Islet of Langerhans (tissue), 1 donor: ENCODE measurements around the gene AP1G2.
"Not testable (repeated sequence)": the region's sequence is repeated elsewhere in the genome, so short reads cannot be mapped to it uniquely, and the experiment has no call there.

ENCODE experiments used
- FAIRE-seq: peaks from one replicate; lab custom pipeline; 2011; peaks lifted over from hg19 to GRCh38; lab: Jason Lieb, UNC

AP1G2 gene

GRCh38 chr14:23594191-23594590 is 26.6 kb upstream of the AP1G2 start:
- FAIRE-seq: not testable (repeated sequence)

- FAIRE-seq: no peak
Measured at GRCh38 chr14:23590198-23590597, 22.6 kb upstream of the AP1G2 start.

- no peak for FAIRE-seq
Measured at GRCh38 chr14:23589606-23590005, 22.0 kb upstream of the AP1G2 start.

DNA sequence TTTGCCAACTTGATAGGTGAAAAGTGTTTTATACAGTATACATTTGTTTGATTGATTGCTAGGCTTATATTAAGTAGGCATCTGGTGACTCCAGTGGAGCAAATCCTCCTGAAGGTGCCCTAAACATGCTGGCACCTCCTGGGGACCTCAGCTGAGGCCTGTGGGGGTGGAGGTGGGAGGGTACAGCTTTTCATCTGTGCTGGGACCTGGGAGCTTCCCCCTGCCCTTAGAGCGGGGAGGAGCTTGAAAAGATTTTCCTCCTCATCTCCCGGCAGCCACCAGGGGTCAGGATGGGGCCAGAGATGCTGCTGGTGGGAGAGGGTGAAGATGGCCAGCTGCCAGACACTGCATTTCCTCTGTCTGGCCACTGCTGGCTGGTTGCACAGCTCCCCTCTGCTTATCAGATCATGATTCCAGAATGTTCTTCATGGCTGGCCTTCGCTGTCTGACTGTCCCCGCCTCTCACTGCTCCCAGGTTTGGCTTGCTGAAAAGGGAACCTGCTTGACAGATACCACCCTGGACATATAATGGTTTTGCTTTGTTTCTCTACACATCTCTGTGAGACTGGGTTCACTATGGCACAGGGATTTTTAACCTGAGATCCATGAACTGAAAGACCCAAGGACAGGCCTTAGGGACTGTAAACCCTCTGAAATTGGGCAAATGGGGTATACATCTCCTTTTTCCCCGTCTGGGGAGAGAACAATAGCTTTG is 21.4 kb upstream of the AP1G2 start:
- no peak for FAIRE-seq

GRCh38 chr14:23584527-23585203 is 17.1 kb upstream of the AP1G2 start:
- FAIRE-seq: not testable (repeated sequence)

GRCh38 chr14:23583761-23584526 is 16.4 kb upstream of the AP1G2 start:
- FAIRE-seq: not testable (repeated sequence)

DNA sequence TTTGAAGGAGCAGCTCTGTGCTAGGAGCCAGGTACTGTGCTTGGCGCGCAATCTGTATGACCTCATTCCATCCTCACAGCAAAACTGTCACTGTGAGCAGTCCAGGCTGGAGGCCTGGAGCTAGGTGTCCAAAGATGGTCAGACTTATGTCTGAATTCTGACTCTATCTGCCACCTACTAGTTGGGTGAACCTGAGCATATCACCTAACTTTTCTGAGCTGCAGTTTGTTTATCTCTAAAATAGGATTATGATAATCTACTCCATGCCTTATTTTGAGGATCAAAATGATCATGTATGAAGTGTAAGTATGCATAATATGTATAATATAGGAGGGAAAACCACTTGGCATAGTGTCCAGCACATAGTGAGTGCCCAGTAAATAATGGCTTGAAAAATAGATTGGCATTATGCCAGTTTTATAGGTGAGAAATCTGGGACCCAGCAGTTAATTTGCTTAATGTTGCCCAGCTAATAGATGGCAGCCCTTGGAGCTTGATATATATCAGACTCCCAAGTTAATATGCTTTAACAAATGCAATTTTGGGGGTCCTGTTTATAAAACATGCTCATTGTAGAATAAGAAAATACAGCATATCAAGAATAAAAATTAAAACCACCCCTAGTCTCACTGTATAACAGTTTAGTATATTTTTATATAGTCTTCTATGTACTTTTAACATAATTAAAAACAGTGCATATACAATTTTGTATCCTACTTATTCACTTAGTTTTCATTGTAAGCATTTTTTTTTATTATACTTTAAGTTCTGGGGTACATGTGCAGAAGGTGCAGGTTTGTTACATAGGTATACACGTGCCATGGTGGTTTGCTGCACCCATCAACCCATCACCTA is 15.5 kb upstream of the AP1G2 start:
- FAIRE-seq: no peak

DNA sequence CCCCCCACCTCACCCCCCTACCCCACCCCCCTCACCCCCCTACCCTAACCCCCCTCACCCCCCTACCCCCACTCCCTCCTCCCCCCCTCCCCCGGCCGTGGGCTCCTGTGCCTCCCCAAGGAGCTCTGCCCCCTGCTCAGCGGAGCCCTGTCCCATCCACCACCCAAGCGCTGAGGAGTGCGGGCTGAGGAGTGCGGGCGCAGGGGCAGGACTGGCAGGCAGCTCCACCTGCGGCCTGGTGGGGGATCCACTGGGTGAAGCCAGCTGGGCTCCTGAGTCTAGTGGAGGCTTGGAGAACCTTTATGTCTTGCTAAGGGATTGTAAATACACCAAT is 13.3 kb upstream of the AP1G2 start:
- no peak for FAIRE-seq

GRCh38 chr14:23580152-23580926 is 12.7 kb upstream of the AP1G2 start:
- FAIRE-seq: no peak

- FAIRE-seq: no peak
Measured at GRCh38 chr14:23579739-23580138, 12.1 kb upstream of the AP1G2 start.

- FAIRE-seq: no peak
Measured at GRCh38 chr14:23579311-23579630, 11.7 kb upstream of the AP1G2 start.

- FAIRE-seq: no peak
Measured at GRCh38 chr14:23578560-23579310, 11.1 kb upstream of the AP1G2 start, which contains the start of gene JPH4. JPH4 (minus strand) TSS chr14:23578790; CDS start chr14:23577453, 1,337 bp downstream.

- FAIRE-seq: no peak
Measured at GRCh38 chr14:23577710-23578392, 10.3 kb upstream of the AP1G2 start.

DNA sequence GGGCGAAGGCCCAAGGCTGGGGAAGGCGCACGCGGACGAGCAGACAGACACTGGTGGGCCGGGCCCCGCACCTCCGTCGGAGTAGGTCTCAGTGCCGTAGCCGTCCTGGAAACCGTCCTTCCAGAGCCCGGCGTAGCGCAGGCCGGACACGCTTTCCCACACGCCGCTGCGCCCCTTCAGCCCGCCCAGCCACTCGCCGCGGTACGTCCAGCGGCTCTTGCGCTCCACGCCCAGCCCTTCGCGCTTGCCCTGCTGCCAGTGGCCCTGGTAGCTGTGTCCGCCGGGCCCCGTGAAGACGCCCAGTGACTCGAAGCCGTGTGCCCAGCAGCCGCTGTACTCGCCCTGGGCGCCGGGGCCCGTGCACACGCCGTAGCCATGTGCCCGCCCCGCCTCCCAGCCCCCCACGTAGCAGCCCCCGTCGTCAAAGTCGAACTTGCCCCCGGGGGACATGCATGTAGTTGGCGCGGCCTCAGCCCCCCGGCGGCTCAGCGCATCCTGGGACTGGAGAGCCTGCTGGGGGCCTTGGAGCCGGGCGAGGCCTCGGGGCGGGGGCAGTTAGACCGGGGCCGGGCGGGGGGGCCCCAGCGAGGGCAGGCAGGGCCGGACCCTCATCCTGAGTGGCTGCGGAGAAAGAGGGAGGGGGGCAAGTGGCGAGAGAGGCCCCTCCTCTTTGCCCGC is 9.6 kb upstream of the AP1G2 start:
- FAIRE-seq: no peak

DNA sequence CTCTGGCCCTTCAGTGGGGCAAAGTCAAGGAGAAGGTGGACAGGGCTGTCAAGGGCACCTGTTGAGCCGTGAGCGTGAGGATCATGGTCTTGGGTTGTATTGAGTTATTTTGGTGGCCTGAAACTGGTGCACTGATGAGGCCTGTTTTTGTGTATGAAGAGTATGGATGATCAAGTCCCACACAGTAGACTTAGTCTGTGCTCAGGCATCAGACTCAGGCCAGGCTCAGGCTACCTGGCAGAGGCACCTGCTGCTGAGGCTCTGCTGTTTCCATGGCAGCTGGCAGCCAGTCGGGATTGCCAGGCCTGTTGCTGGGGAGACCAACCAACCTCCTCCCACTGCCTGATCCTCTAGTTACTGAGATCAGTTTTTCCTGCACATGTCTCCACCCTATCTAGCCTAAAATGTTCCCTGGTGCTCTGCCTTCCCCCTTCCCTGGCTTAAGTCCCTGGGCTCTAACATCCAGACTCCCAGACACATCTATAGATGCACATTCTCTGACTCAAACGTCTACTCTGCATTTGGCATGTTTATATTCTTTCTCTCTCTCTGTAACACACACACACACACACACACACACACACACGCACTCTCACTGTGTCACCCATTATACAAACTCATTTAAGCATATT is 5.9 kb upstream of the AP1G2 start:
- peak; percentile 27 for FAIRE-seq

- FAIRE-seq: no peak
Measured at GRCh38 chr14:23572836-23573235, 5.2 kb upstream of the AP1G2 start.

DNA sequence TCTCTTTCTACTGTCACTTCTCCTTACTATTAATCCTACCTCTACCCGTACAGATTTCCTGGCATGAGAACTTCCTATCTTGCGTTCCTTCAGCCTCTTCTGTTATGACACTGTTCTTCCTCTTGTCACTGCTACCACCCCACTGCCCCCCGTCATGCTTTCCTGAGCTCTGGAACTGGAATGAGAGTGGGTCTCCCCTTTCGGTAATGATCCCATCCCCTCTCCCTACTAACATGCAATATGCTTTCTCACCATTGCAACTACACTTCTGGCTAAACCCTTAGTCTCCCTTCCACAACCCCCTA is 4.9 kb upstream of the AP1G2 start:
- no peak for FAIRE-seq

- no peak for FAIRE-seq
Measured at GRCh38 chr14:23571701-23572523, 4.3 kb upstream of the AP1G2 start.
